ENCODE results near the gene ABCC11.

DNA sequence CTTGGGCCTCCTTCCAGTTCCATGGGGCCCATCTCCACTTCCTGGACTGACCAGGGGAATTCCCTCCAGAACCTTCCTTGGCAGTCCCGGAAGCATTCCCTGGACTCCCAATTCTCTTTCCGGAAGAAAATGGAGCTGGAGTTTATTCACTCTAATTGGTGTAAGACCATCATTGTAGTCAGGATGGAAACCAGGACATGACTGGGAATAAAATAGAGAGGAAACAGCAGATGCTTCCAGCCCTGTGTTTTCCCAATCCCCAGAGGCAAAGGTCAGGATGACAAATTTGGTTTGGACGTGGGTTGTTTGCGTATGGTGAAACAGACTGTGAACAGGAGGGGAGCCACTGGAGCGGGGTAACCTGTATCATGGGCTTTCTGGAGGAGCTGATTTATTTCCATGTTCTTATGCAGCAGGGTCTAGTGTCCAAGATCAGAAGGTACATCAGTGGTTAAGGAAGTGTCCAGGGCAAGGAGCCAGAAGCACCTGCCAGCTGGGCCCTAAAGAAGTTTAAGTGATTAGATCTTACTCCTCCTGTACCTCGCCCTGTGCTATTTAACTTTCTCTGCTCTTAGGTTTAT is 11.7 kb downstream of the ABCC11 start:
- TF ChIP-seq EP300 (IDR thresholded peaks at IDR 0.05) (no peak), POLR2A (IDR thresholded peaks at IDR 0.05) (no peak), POLR2AphosphoS5 (IDR thresholded peaks at IDR 0.05) (no peak)
- TF ChIP-seq, protein P1, sequence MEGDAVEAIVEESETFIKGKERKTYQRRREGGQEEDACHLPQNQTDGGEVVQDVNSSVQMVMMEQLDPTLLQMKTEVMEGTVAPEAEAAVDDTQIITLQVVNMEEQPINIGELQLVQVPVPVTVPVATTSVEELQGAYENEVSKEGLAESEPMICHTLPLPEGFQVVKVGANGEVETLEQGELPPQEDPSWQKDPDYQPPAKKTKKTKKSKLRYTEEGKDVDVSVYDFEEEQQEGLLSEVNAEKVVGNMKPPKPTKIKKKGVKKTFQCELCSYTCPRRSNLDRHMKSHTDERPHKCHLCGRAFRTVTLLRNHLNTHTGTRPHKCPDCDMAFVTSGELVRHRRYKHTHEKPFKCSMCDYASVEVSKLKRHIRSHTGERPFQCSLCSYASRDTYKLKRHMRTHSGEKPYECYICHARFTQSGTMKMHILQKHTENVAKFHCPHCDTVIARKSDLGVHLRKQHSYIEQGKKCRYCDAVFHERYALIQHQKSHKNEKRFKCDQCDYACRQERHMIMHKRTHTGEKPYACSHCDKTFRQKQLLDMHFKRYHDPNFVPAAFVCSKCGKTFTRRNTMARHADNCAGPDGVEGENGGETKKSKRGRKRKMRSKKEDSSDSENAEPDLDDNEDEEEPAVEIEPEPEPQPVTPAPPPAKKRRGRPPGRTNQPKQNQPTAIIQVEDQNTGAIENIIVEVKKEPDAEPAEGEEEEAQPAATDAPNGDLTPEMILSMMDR (IDR thresholded peaks at IDR 0.05) = no peak
